Measurements from ENCODE around the gene POLR3K.

GRCh38 chr16:54237-54581 is 801 bp upstream of the POLR3K start:
- TF ChIP-seq CTCF (conservative IDR thresholded peaks at IDR 0.05) = no peak
- no peak for TF ChIP-seq EZH2 (IDR thresholded peaks at IDR 0.05; ENCODE audit: low read depth)
